Stimulated activated CD4-positive, alpha-beta T cell treated with anti-CD3 and anti-CD28 coated beads, Interleukin-2, amount 100 ng/mL, for 48 hours (primary cell): ENCODE data around the gene CD63.
A peak's percentile ranks its signal among the peaks of the same experiment; 100 is the strongest.

Experiments
- DNase-seq, 2 donors: peaks; one replicate each; pipeline ENCODE4 v3.0.0-alpha.2; 2020

Gene CD63

GRCh38 chr12:55720071-55720564 is 8.7 kb downstream of the CD63 start, which contains the start of gene RDH5:
Gene RDH5 (plus strand): TSS chr12:55720393. CDS start chr12:55721185, 792 bp downstream.
- DNase-seq, result no peak

DNA sequence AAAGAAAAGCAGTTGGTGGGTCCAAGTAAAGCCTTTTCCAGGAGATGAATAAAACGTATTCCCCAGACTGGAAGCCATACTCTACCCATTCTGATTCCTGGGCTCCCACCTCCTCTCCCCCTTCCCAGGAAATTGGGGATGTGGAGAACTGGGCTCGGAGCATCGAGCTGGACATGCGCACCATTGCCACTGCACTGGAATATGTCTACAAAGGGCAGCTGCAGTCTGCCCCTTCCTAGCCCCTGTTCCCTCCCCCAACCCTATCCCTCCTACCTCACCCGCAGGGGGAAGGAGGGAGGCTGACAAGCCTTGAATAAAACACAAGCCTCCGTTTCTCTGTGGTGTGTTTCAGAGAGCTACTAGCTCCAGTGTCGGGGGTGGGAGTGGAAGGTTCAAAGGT is 9.4 kb downstream of the CD63 start:
- no peak for DNase-seq

DNA sequence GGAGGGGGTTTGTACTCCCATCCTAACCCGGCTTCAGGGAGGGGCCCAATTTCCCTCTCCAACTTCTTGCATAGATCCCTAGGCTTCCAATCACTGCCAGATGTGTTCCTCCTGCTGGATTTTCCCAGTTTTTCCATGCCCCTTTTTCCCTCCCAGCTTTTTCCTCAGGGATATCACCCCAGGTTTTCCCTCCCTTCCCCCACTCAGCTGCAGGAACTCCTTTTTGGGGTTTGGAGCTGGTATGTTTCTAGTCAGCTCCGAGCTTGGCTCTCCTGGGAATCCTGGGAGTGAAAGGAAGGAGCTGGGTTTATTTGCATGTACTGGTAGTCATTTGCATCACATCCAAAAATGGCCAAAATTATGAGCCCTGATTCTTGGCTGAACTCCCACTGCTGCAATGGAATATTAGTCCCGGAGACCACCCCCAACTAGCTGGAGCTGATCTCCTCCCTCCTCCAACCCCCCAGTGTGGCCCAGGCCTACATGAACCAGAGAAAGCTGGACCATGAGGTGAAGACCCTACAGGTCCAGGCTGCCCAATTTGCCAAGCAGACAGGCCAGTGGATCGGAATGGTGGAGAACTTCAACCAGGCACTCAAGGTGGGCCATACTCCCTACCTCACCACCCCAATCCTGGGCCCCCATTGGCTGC is 10.1 kb downstream of the CD63 start:
- DNase-seq, result no peak

DNA sequence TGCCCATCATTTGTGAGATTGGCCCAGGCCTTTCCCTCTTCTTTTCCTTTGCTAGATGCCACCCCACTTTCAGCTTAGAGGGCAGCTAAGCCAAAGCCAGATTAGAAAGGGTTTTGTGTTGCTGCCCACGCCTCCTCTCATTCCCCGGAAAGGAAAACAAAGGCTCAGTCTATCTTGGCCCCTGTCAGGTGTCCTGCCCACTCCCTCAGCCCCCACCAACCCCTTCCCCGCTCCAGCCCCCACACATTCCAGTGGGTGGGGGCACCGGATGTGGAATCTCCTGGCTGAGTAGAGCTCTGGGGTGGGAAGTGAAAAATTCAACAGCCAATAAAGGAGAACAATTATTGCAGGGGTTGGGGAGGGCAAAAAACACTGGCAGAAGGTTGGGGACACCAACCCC is 10.8 kb downstream of the CD63 start:
- no peak for DNase-seq

DNA sequence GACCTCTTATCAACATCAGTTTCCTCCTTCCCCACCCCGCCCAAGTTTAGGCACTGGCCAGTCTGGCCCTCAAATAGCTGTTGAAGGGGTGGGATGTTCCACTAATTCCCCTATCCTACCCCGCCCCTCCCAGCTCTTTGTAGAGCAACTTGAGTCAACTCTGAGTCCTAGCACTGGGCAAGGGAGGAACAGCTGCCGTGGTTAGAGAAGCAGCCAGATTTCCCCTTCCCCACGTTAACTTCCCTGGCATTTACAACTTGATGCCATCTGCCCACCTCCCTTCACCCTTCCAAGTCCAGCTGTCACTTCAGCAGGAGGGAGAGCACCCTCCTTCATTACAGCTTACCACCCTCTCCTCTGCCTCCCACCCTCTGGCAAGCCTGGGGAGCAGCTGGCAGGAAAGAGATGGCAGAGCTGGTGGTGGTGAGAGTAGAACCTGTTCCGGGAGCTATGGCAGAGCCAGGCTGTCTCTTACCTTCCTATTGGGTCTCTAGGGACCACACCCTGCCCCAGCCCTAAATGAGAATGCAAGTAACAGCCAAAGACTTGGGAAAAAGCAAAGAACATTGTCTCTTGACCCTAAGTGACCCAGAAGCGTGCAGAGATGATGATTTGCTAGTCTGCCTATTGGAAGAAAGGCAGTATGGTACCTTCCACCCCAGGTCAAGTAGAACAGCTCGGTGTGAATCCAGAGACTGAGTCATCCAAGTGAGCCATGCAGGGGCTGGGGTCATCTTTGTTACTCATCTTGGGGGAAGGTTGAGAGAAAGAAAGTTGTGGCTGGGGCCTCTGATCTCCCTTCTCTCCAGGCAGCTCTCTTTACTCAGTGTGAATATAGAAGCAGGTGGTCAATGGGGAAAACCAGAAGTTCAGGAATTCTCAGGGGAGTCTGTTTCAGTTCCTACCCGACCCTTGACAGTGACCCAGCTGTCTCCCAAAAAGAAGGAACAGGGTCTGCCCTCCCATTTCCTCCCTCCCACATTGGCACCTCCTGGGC is 11.5 kb downstream of the CD63 start:
- DNase-seq, result no peak

- DNase-seq, result no peak
These were observed 12.2 kb downstream of the CD63 start for GRCh38 chr12:55716582-55716957.

- peak; percentile 94 to 97 for DNase-seq
These were observed 12.8 kb downstream of the CD63 start, which contains the start of gene BLOC1S1 for GRCh38 chr12:55715833-55716581. Gene BLOC1S1 (plus strand): TSS chr12:55716046. CDS start chr12:55716052, 6 bp downstream.

GRCh38 chr12:55715169-55715764 is 13.5 kb downstream of the CD63 start:
- DNase-seq, result no peak

- DNase-seq, result no peak
These were observed 15.1 kb downstream of the CD63 start for GRCh38 chr12:55713721-55714120.

- no peak for DNase-seq
These were observed 16.0 kb downstream of the CD63 start for GRCh38 chr12:55712700-55713415.

- no peak for DNase-seq
These were observed 16.8 kb downstream of the CD63 start for GRCh38 chr12:55711786-55712553.

- no peak for DNase-seq
These were observed 20.0 kb downstream of the CD63 start for GRCh38 chr12:55708695-55709233.

DNA sequence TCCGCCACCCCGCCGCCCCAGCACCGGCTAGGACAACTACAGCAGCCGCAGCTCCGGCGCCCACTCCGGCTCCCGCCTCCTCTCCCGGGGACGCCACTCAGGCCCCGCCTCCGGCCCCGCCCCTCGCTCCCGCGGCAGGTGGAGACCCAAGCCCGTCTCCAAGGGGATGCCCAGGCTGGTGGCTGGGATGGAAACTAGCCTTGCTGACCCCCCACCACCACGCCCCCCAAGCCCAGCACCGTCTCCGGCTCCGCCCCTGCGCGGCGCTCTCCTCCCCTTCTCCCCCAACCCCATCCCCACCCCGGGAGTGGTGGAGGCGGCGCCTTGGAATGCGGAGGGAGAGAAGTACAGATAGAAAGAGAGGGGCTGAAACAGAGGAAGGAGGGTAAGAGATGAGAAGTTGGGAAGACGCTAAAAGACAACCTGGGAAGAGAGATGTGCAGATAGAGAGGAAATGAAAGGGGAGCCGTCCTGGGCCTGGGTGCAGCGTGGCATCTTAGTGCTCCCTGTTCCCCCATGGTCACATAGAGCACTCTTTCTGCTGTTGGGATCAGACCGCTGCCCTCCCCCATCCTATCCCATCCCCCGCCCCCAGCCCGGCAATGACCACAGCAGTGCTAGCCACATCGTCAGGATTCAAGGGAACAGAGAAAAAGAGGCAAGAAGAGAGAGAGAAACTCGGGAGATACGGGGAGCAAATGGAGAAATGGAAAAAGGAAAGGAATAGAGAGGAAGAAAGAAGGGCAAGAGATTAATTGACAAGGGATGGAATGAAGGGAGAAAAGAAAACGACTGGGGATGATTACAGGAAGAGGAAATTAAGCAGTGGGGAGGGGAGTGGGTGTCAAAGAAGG is 20.7 kb downstream of the CD63 start, which contains the start of gene ITGA7:
Gene ITGA7, minus strand, starts transcription at position 64 of the 854 bp plus-strand sequence. CDS start 222 bp downstream, outside the sequence.
- peak; percentile 51 to 60 for DNase-seq

DNA sequence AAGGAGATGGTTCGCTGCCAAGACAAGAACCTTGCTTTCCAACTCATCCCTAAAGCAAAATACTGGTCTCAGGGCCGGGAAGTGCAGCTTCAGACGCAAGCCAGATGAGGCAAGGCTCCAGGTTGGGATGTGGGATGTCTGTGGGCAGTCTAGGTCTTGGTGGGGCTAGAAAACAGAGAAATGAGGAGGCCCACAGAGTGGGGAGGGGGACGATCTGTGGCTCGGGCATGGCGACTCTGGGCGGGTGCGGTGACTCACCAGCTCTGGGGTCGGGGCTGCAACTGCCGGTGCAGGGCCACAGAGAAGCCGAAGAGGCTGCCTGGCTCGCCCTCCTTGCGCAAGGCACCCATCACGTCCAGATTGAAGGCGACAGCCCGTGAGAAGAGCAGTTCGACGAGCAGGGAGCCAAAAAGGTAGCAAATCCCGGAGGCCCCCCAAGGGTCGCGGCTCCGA is 21.6 kb downstream of the CD63 start:
- DNase-seq, result no peak

- no peak for DNase-seq
These were observed 22.1 kb downstream of the CD63 start for GRCh38 chr12:55706568-55707218.

- no peak for DNase-seq
These were observed 22.9 kb downstream of the CD63 start for GRCh38 chr12:55705782-55706402.

DNA sequence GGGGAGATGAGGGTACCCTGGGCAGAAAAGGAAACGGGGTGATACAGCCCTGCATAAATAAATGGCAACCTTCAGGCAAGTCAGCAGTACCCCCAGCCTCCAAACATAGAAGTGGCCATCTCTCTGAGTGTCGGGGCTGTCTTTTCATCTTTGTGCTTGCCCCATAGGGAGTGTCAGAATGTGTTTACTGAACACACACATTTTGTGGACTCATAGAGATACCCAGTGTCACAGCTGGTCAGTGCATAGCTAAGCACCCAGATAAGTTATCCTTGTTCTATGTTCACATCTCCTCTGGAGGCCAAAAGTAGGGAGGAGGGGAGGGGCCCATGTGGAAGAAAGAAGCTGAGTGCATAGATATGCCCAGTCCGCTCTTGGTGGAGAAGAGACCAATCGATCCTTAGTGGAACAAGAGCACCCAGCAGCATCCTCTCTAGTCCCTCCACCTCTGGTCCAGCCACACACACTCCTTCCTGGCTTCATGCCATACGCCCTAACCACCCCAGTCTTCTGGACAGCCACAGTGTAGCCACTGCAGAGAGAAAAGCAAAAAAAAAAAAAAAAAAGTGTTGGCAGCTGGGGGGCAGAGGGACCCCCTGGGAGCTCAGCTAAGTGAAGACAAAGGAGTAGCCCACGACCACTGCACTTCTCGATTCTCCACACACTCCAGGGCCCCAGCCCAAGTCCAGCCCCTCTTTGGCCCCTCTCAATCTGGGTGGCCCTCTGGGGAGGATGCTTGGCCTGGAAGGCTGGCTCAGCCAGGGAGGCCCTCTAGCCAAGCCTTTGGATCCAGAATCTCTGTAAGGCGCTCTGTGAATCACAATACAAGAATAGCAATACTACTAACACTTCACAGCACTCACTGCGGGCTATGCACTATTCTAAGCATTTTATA is 23.7 kb downstream of the CD63 start:
- no peak for DNase-seq
